ENCODE results near the gene SMARCC2.
A peak's percentile ranks its signal among the peaks of the same experiment; 100 is the strongest.

The SMARCC2 gene

DNA sequence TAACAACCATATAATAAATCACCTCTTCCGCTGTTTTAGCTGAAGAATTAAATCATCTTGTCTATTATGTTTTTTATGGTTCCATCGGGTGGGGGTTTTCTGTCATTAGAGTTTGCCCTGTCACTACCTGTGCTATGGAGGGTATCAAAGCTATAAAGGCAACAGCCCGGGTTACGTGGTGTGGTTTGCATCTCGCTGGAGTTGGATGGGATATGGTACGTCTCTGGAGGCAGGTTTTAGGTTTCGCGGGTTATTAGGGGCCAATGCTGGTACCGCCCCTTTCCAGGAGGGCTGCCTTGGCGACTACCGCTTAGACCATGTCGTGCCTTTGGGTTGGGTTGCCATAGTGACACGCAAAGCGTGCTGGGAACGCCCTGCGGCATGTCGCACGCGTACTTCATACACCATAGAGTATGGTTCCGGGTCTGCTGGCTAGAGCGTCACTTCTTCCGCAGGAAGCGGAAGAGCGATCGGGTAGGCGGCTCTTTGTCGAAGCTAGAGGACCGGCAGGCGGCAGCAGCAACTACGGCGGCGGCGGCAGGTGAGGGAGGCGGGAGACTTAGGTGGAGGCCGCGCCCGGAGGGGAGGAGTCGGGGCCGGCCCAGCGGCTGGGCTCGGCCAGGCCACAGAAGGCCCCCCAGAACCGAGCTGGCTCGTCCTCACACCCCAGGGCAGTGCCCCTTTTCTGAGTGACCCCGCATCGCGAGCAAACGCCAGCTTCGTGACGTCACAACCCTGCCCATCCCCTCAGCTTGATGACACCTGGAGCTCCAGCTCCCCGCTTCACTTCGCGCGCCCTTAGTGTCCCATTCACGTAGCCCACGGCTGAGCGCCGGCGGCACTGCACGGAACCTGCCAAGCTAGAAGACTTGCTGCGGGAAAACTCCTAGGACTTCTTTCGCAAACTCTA is 71.2 kb downstream of the SMARCC2 start, which contains the start of gene ZC3H10 (continued):
- TF ChIP-seq ZBTB48 (tag by site-specific recombination; IDR thresholded peaks at IDR 0.05) (peak; percentile 33; the same call in 1 of the 2 replicates), ZNF155 (tag by site-specific recombination; IDR thresholded peaks at IDR 0.05) (no peak), ZNF2 (tag by site-specific recombination; IDR thresholded peaks at IDR 0.05) (peak; percentile 87), ZNF501 (tag by site-specific recombination; IDR thresholded peaks at IDR 0.05) (peak; percentile 83; the same call in 1 of the 2 replicates), PRDM1 (tag by site-specific recombination; IDR thresholded peaks at IDR 0.05) (no peak), ZBTB17 (tag by site-specific recombination; IDR thresholded peaks at IDR 0.05) (peak; percentile 93), TCF7L2 (IDR thresholded peaks at IDR 0.05; ENCODE audit: borderline replicate concordance, low read depth, low read length) (no peak), ZNF121 (tag by site-specific recombination; IDR thresholded peaks at IDR 0.05) (no peak), GLI4 (tag by site-specific recombination; IDR thresholded peaks at IDR 0.05) (no peak), ZBTB1 (tag by site-specific recombination; IDR thresholded peaks at IDR 0.05) (peak; percentile 71; the same call in 1 of the 2 replicates), ZNF366 (tag by site-specific recombination; conservative IDR thresholded peaks at IDR 0.05) (peak; percentile 55), ZNF19 (tag by site-specific recombination; IDR thresholded peaks at IDR 0.05; ENCODE audit: low read depth) (no peak), ZNF610 (tag by site-specific recombination; IDR thresholded peaks at IDR 0.05; ENCODE audit: borderline replicate concordance) (peak; percentile 28; the same call in 1 of the 2 replicates), SP7 (tag by site-specific recombination; IDR thresholded peaks at IDR 0.05) (peak; percentile 93), ZNF138 (tag by site-specific recombination; IDR thresholded peaks at IDR 0.05; ENCODE audit: borderline replicate concordance) (no peak), ZNF558 (tag by site-specific recombination; IDR thresholded peaks at IDR 0.05) (peak; percentile 62; the same call in 1 of the 2 replicates), ZNF211 (tag by site-specific recombination; IDR thresholded peaks at IDR 0.05; ENCODE audit: low read depth) (no peak), ZNF394 (tag by site-specific recombination; IDR thresholded peaks at IDR 0.05; ENCODE audit: borderline replicate concordance) (peak; percentile 81), ZIC2 (tag by site-specific recombination; IDR thresholded peaks at IDR 0.05) (0 out of 2 replicates have a peak, but pooled peaks have one; percentile 22)
- TF ChIP-seq, protein P1, sequence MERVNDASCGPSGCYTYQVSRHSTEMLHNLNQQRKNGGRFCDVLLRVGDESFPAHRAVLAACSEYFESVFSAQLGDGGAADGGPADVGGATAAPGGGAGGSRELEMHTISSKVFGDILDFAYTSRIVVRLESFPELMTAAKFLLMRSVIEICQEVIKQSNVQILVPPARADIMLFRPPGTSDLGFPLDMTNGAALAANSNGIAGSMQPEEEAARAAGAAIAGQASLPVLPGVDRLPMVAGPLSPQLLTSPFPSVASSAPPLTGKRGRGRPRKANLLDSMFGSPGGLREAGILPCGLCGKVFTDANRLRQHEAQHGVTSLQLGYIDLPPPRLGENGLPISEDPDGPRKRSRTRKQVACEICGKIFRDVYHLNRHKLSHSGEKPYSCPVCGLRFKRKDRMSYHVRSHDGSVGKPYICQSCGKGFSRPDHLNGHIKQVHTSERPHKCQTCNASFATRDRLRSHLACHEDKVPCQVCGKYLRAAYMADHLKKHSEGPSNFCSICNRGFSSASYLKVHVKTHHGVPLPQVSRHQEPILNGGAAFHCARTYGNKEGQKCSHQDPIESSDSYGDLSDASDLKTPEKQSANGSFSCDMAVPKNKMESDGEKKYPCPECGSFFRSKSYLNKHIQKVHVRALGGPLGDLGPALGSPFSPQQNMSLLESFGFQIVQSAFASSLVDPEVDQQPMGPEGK (tag by site-specific recombination; IDR thresholded peaks at IDR 0.05) = peak; percentile 77
- TF ChIP-seq, protein P2, sequence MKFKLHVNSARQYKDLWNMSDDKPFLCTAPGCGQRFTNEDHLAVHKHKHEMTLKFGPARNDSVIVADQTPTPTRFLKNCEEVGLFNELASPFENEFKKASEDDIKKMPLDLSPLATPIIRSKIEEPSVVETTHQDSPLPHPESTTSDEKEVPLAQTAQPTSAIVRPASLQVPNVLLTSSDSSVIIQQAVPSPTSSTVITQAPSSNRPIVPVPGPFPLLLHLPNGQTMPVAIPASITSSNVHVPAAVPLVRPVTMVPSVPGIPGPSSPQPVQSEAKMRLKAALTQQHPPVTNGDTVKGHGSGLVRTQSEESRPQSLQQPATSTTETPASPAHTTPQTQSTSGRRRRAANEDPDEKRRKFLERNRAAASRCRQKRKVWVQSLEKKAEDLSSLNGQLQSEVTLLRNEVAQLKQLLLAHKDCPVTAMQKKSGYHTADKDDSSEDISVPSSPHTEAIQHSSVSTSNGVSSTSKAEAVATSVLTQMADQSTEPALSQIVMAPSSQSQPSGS (tag by site-specific recombination; IDR thresholded peaks at IDR 0.05; ENCODE audit: low read depth) = peak; percentile 91
- TF ChIP-seq, protein P3, sequence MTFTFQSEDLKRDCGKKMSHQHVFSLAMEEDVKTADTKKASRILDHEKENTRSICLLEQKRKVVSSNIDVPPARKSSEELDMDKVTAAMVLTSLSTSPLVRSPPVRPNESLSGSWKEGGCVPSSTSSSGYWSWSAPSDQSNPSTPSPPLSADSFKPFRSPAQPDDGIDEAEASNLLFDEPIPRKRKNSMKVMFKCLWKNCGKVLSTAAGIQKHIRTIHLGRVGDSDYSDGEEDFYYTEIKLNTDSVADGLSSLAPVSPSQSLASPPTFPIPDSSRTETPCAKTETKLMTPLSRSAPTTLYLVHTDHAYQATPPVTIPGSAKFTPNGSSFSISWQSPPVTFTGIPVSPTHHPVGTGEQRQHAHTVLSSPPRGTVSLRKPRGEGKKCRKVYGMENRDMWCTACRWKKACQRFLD (tag by site-specific recombination; IDR thresholded peaks at IDR 0.05) = no peak
- TF ChIP-seq, protein P4, sequence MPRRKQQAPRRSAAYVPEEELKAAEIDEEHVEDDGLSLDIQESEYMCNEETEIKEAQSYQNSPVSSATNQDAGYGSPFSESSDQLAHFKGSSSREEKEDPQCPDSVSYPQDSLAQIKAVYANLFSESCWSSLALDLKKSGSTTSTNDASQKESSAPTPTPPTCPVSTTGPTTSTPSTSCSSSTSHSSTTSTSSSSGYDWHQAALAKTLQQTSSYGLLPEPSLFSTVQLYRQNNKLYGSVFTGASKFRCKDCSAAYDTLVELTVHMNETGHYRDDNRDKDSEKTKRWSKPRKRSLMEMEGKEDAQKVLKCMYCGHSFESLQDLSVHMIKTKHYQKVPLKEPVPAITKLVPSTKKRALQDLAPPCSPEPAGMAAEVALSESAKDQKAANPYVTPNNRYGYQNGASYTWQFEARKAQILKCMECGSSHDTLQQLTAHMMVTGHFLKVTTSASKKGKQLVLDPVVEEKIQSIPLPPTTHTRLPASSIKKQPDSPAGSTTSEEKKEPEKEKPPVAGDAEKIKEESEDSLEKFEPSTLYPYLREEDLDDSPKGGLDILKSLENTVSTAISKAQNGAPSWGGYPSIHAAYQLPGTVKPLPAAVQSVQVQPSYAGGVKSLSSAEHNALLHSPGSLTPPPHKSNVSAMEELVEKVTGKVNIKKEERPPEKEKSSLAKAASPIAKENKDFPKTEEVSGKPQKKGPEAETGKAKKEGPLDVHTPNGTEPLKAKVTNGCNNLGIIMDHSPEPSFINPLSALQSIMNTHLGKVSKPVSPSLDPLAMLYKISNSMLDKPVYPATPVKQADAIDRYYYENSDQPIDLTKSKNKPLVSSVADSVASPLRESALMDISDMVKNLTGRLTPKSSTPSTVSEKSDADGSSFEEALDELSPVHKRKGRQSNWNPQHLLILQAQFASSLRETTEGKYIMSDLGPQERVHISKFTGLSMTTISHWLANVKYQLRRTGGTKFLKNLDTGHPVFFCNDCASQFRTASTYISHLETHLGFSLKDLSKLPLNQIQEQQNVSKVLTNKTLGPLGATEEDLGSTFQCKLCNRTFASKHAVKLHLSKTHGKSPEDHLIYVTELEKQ (tag by site-specific recombination; IDR thresholded peaks at IDR 0.05; ENCODE audit: borderline replicate concordance) = peak; percentile 36; the same call in 1 of the 2 replicates
- TF ChIP-seq, protein P5, sequence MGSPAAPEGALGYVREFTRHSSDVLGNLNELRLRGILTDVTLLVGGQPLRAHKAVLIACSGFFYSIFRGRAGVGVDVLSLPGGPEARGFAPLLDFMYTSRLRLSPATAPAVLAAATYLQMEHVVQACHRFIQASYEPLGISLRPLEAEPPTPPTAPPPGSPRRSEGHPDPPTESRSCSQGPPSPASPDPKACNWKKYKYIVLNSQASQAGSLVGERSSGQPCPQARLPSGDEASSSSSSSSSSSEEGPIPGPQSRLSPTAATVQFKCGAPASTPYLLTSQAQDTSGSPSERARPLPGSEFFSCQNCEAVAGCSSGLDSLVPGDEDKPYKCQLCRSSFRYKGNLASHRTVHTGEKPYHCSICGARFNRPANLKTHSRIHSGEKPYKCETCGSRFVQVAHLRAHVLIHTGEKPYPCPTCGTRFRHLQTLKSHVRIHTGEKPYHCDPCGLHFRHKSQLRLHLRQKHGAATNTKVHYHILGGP (tag by site-specific recombination; IDR thresholded peaks at IDR 0.05) = no peak
- TF ChIP-seq, protein P6, sequence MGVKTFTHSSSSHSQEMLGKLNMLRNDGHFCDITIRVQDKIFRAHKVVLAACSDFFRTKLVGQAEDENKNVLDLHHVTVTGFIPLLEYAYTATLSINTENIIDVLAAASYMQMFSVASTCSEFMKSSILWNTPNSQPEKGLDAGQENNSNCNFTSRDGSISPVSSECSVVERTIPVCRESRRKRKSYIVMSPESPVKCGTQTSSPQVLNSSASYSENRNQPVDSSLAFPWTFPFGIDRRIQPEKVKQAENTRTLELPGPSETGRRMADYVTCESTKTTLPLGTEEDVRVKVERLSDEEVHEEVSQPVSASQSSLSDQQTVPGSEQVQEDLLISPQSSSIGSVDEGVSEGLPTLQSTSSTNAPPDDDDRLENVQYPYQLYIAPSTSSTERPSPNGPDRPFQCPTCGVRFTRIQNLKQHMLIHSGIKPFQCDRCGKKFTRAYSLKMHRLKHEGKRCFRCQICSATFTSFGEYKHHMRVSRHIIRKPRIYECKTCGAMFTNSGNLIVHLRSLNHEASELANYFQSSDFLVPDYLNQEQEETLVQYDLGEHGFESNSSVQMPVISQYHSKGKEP (tag by site-specific recombination; IDR thresholded peaks at IDR 0.05) = peak; percentile 22; the same call in 1 of the 2 replicates
- TF ChIP-seq, protein P7, sequence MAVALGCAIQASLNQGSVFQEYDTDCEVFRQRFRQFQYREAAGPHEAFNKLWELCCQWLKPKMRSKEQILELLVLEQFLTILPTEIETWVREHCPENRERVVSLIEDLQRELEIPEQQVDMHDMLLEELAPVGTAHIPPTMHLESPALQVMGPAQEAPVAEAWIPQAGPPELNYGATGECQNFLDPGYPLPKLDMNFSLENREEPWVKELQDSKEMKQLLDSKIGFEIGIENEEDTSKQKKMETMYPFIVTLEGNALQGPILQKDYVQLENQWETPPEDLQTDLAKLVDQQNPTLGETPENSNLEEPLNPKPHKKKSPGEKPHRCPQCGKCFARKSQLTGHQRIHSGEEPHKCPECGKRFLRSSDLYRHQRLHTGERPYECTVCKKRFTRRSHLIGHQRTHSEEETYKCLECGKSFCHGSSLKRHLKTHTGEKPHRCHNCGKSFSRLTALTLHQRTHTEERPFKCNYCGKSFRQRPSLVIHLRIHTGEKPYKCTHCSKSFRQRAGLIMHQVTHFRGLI (tag by site-specific recombination; IDR thresholded peaks at IDR 0.05) = peak; percentile 80

All from HEK293 (cell line).